Measurements from ENCODE around the gene STPG1. TPM values are rescaled to one million over a fixed set of nuclear protein-coding genes. Genes with fewer than 3 reads are reported as not detected.

STPG1 gene
- total and polyA plus RNA-seq, 4 donors, result 2.1 to 5.7 (median 3.7) TPM

DNA sequence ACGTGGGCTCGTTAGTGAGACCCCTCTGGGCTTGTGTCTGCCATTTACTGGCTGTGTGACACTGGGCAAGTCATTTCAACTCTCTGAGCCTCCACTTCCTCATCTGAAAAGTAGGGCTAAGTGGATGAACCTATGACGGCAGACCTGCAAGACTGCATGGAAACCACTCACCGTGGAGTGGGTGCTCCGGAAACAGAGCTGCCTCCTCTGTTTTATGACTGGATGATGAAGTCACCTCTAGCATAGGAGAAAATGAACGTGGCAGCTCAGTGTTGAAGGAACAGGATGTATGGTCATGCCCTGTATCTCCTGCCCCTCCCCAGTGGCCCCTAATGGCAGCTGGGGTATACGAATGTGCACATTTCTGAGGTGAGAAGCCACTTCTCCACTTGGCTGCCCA lies 40.5 kb downstream of the STPG1 start:
- intact Hi-C loops (cut with DNase I), result no loop called here
- H3K27me3 ChIP-seq (ENCODE audit: control insufficient read depth in 1 of 2, insufficient read depth in 2 of 2, low read length in 1 of 2), result no peaks in the 10 kb centered on the region
- H3K36me3 ChIP-seq (ENCODE audit: control insufficient read depth in 1 of 2, insufficient read depth in 2 of 2, low read length in 1 of 2), result peaks cover 0 to 4% of the 10 kb centered on the region in 2 donors
- 89% methylated on average over 7 of the region's 7 CpGs for WGBS, 2 donors
- ATAC-seq (ENCODE audit: low FRiP score) (no peak), DNase-seq (no peak)
- H3K9me3 ChIP-seq (ENCODE audit: control insufficient read depth, low read length), result no peaks in the 10 kb centered on the region
- no peak overlapping the region for H3K4me3 ChIP-seq (ENCODE audit: low read length in 2 of 2)
- no peaks in the 10 kb centered on the region for H3K4me1 ChIP-seq (ENCODE audit: control insufficient read depth in 1 of 2, insufficient read depth in 2 of 2, low read length in 2 of 2)
- H3K27ac ChIP-seq (ENCODE audit: low read depth in 1 of 2, low read length in 2 of 2), result no peak overlapping the region

DNA sequence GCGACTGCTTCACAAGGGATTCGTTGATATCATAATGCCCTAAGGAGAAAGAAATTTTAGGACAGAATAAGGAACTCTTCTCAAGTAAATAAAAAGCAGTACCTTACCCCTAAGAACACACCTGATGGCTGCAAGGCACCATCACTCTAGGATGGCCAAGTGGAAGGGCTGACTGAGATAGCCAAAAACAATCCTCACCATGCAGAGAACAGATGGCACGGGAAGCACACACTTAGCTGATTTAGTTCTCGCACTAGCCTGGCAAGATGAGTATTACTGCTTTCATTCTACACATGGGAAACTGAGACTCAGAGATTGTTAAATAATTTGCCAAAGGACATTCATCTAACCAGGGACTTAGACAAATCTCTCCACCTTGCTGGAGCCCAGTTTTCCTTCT lies 43.8 kb downstream of the STPG1 start:
- no peak overlapping the region for H3K4me3 ChIP-seq (ENCODE audit: low read length in 2 of 2)
- no peaks in the 10 kb centered on the region for H3K4me1 ChIP-seq (ENCODE audit: control insufficient read depth in 1 of 2, insufficient read depth in 2 of 2, low read length in 2 of 2)
- H3K27me3 ChIP-seq (ENCODE audit: control insufficient read depth in 1 of 2, insufficient read depth in 2 of 2, low read length in 1 of 2), result no peaks in the 10 kb centered on the region
- peaks cover 0 to 2% of the 10 kb centered on the region in 2 donors for H3K36me3 ChIP-seq (ENCODE audit: control insufficient read depth in 1 of 2, insufficient read depth in 2 of 2, low read length in 1 of 2)
- H3K9me3 ChIP-seq (ENCODE audit: control insufficient read depth, low read length), result no peaks in the 10 kb centered on the region
- DNase-seq, result no peak
- ATAC-seq (ENCODE audit: low FRiP score), result no peak
- 91 to 92% methylated on average over 4 of the region's 4 CpGs for WGBS, 2 donors
- intact Hi-C loops (cut with DNase I), result no loop called here
- no peak overlapping the region for H3K27ac ChIP-seq (ENCODE audit: low read depth in 1 of 2, low read length in 2 of 2)

- Histone ChIP-seq H3K4me1 (ENCODE audit: control insufficient read depth in 1 of 2, insufficient read depth in 2 of 2, low read length in 2 of 2) (no peaks in the 10 kb centered on the region), H3K4me3 (ENCODE audit: low read length in 2 of 2) (no peak overlapping the region), H3K27ac (ENCODE audit: low read depth in 1 of 2, low read length in 2 of 2) (no peak overlapping the region), H3K9me3 (ENCODE audit: control insufficient read depth, low read length) (no peaks in the 10 kb centered on the region), H3K27me3 (ENCODE audit: control insufficient read depth in 1 of 2, insufficient read depth in 2 of 2, low read length in 1 of 2) (no peaks in the 10 kb centered on the region), H3K36me3 (ENCODE audit: control insufficient read depth in 1 of 2, insufficient read depth in 2 of 2, low read length in 1 of 2) (peaks cover 0 to 2% of the 10 kb centered on the region in 2 donors)
- 33 to 82% methylated on average over 4 of the region's 4 CpGs for WGBS, 2 donors
- intact Hi-C loops (cut with DNase I), result no loop called here
- ATAC-seq (ENCODE audit: low FRiP score) (peak; percentile 68), DNase-seq (peak in 1 of 2 donors; percentile 82)
Measured at GRCh38 chr1:24369199-24369598, 44.4 kb downstream of the STPG1 start.

- Histone ChIP-seq H3K36me3 (ENCODE audit: control insufficient read depth in 1 of 2, insufficient read depth in 2 of 2, low read length in 1 of 2) (no peaks in the 10 kb centered on the region), H3K27me3 (ENCODE audit: control insufficient read depth in 1 of 2, insufficient read depth in 2 of 2, low read length in 1 of 2) (no peaks in the 10 kb centered on the region), H3K9me3 (ENCODE audit: control insufficient read depth, low read length) (no peaks in the 10 kb centered on the region), H3K27ac (ENCODE audit: low read depth in 1 of 2, low read length in 2 of 2) (no peak overlapping the region), H3K4me1 (ENCODE audit: control insufficient read depth in 1 of 2, insufficient read depth in 2 of 2, low read length in 2 of 2) (no peaks in the 10 kb centered on the region), H3K4me3 (ENCODE audit: low read length in 2 of 2) (no peak overlapping the region)
- ATAC-seq (ENCODE audit: low FRiP score) (no peak), DNase-seq (no peak)
- intact Hi-C loops (cut with DNase I), result no loop called here
- WGBS, 2 donors, result 97% methylated on average over 9 of the region's 9 CpGs
Measured at GRCh38 chr1:24366707-24367106, 46.9 kb downstream of the STPG1 start.

DNA sequence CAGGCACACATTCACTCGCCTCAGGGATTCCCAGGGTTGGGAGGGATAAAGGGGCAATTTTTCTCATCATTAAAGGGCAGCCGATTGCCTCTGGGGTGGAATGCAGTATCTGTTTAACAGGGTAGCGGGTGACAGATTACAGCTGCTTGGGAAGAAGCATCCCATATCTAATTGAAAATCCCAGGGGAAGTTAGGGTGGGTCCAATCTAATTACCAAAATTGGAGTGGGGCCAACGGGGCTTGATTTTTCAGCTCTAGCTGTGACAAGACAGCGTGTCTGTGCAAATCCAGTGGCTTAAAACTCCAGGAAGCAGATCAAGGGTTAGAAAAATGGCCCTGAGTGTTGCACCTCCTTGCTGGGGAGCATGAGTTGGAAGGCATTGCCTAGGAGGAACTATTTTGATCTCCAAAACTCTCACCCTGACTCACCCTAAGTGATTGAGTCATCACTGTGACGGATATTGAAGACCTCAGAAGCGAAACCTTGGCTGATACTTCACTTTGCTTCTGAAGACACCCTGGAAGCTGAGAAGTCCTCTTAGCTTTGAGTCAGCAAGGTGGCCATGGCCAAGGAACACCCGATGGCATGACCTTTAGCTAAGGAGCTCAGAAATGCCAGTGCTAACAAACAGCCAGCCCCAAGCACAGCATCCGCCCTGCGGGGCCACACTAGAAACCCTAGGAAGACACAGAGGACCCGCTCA lies 48.5 kb downstream of the STPG1 start:
- no peak for ATAC-seq (ENCODE audit: low FRiP score)
- WGBS, 2 donors, result 88 to 91% methylated on average over 11 of the region's 11 CpGs
- H3K4me1 ChIP-seq (ENCODE audit: control insufficient read depth in 1 of 2, insufficient read depth in 2 of 2, low read length in 2 of 2), result no peaks in the 10 kb centered on the region
- no peaks in the 10 kb centered on the region for H3K36me3 ChIP-seq (ENCODE audit: control insufficient read depth in 1 of 2, insufficient read depth in 2 of 2, low read length in 1 of 2)
- intact Hi-C loops (cut with DNase I), result no loop called here
- no peak for DNase-seq
- no peak overlapping the region for H3K4me3 ChIP-seq (ENCODE audit: low read length in 2 of 2)
- H3K9me3 ChIP-seq (ENCODE audit: control insufficient read depth, low read length), result no peaks in the 10 kb centered on the region
- H3K27ac ChIP-seq (ENCODE audit: low read depth in 1 of 2, low read length in 2 of 2), result no peak overlapping the region
- H3K27me3 ChIP-seq (ENCODE audit: control insufficient read depth in 1 of 2, insufficient read depth in 2 of 2, low read length in 1 of 2), result no peaks in the 10 kb centered on the region

DNA sequence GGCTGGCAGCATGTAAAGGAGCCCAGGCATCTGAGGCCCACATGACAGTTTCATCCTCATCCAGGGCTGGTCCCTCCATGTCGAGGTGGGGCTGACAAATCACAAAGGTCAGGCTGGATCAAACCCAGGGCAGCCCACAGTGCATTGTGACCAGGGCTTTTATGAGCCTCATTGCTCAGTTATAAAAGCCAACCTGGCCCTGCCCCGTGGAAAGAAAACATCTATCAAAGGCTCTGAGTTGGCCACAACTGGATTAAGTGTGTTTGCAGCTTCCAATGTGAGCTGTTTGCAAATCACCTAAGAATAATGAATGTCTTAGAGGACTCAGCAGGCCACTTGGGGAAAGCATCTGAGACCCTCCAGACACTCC lies 49.0 kb downstream of the STPG1 start:
- Histone ChIP-seq H3K4me1 (ENCODE audit: control insufficient read depth in 1 of 2, insufficient read depth in 2 of 2, low read length in 2 of 2) (no peaks in the 10 kb centered on the region), H3K4me3 (ENCODE audit: low read length in 2 of 2) (no peak overlapping the region), H3K36me3 (ENCODE audit: control insufficient read depth in 1 of 2, insufficient read depth in 2 of 2, low read length in 1 of 2) (no peaks in the 10 kb centered on the region), H3K27me3 (ENCODE audit: control insufficient read depth in 1 of 2, insufficient read depth in 2 of 2, low read length in 1 of 2) (no peaks in the 10 kb centered on the region), H3K27ac (ENCODE audit: low read depth in 1 of 2, low read length in 2 of 2) (no peak overlapping the region), H3K9me3 (ENCODE audit: control insufficient read depth, low read length) (no peaks in the 10 kb centered on the region)
- 65 to 68% methylated on average over 2 of the region's 2 CpGs for WGBS, 2 donors
- DNase-seq (no peak), ATAC-seq (ENCODE audit: low FRiP score) (no peak)
- intact Hi-C loops (cut with DNase I), result no loop called here

DNA sequence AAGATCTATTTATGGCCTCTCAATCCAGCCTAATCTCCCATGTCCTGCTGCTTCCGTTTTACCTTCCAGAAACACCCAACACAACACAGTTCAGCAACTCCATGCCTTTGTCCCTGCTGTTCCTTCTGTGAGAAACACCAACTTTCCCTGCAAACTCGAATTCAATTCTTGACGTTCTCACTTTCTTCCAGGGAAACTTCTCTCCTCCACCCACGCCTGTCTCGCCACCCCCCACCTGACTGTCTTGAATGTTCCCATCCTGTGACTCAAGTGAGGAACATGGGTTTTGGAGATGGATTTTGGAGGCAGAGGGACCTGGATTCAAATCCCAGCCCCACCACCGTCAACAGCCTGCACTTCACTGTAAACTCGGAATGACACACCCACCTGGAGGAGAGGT lies 49.6 kb downstream of the STPG1 start:
- Histone ChIP-seq H3K4me3 (ENCODE audit: low read length in 2 of 2) (no peak overlapping the region), H3K27ac (ENCODE audit: low read depth in 1 of 2, low read length in 2 of 2) (no peak overlapping the region), H3K9me3 (ENCODE audit: control insufficient read depth, low read length) (no peaks in the 10 kb centered on the region), H3K4me1 (ENCODE audit: control insufficient read depth in 1 of 2, insufficient read depth in 2 of 2, low read length in 2 of 2) (no peaks in the 10 kb centered on the region), H3K36me3 (ENCODE audit: control insufficient read depth in 1 of 2, insufficient read depth in 2 of 2, low read length in 1 of 2) (no peaks in the 10 kb centered on the region), H3K27me3 (ENCODE audit: control insufficient read depth in 1 of 2, insufficient read depth in 2 of 2, low read length in 1 of 2) (no peaks in the 10 kb centered on the region)
- intact Hi-C loops (cut with DNase I), result no loop called here
- ATAC-seq (ENCODE audit: low FRiP score), result no peak
- DNase-seq, result no peak
- 89% methylated on average over 7 of the region's 7 CpGs for WGBS, 2 donors

DNA sequence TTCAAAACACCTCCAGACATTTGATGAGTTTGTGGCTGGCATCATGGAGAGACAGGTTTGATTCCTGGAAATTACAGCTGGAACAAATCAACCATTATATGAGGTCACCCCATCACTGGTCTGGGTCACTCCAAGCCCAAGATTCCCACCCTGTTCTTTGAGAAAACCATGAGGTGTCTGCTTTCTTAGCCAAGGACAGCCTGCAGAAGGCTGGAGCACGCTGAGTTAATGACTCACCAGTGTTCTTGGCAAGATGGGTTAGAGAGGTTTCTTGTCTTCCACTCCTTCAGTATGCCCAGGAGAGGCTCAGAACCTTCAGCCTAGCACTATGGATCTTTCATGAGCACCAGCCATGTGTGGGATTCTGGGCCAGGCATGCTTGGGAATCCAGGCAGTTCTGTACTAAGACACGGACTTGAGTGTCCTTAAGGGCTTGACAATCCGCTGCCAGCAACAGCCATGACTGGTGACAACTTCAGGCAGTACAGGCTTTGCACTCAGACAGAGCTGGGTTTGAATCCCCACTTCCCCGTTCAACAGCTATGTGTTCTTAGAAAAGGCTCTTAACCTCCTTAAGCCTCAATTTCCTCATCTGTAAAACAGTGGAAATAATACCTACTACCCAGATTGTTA lies 50.5 kb downstream of the STPG1 start:
- Histone ChIP-seq H3K36me3 (ENCODE audit: control insufficient read depth in 1 of 2, insufficient read depth in 2 of 2, low read length in 1 of 2) (no peaks in the 10 kb centered on the region), H3K27me3 (ENCODE audit: control insufficient read depth in 1 of 2, insufficient read depth in 2 of 2, low read length in 1 of 2) (no peaks in the 10 kb centered on the region), H3K9me3 (ENCODE audit: control insufficient read depth, low read length) (no peaks in the 10 kb centered on the region), H3K4me1 (ENCODE audit: control insufficient read depth in 1 of 2, insufficient read depth in 2 of 2, low read length in 2 of 2) (no peaks in the 10 kb centered on the region), H3K27ac (ENCODE audit: low read depth in 1 of 2, low read length in 2 of 2) (no peak overlapping the region), H3K4me3 (ENCODE audit: low read length in 2 of 2) (no peak overlapping the region)
- intact Hi-C loops (cut with DNase I), result no loop called here
- DNase-seq (no peak), ATAC-seq (ENCODE audit: low FRiP score) (peak; percentile 47)
- WGBS, 2 donors, result 65 to 66% methylated on average over 4 of the region's 4 CpGs

GRCh38 chr1:24362396-24362795 lies 51.2 kb downstream of the STPG1 start:
- Histone ChIP-seq H3K27ac (ENCODE audit: low read depth in 1 of 2, low read length in 2 of 2) (no peak overlapping the region), H3K9me3 (ENCODE audit: control insufficient read depth, low read length) (no peaks in the 10 kb centered on the region), H3K27me3 (ENCODE audit: control insufficient read depth in 1 of 2, insufficient read depth in 2 of 2, low read length in 1 of 2) (no peaks in the 10 kb centered on the region), H3K36me3 (ENCODE audit: control insufficient read depth in 1 of 2, insufficient read depth in 2 of 2, low read length in 1 of 2) (peaks cover 0 to 3% of the 10 kb centered on the region in 2 donors), H3K4me1 (ENCODE audit: control insufficient read depth in 1 of 2, insufficient read depth in 2 of 2, low read length in 2 of 2) (no peaks in the 10 kb centered on the region), H3K4me3 (ENCODE audit: low read length in 2 of 2) (no peak overlapping the region)
- 95 to 97% methylated on average over 2 of the region's 2 CpGs for WGBS, 2 donors
- intact Hi-C loops (cut with DNase I), result no loop called here
- no peak for DNase-seq
- no peak for ATAC-seq (ENCODE audit: low FRiP score)

Measured in aorta (tissue), 5 donors.